Caco-2 (cell line): ENCODE measurements around the gene HOXD10. TPM values are rescaled to one million over a fixed set of nuclear protein-coding genes. Genes with fewer than 3 reads are reported as not detected.

ENCODE experiments used
- BruUV-seq: library from RNA; stranded (reverse); fragments of 400-500 nt; replicated peaks from 2 replicates; lab custom pipeline; 2021; lab: Mats Ljungman, UMichigan
- CTCF ChIA-PET: fragments of 300-600 bp; sonication (Branson Sonifier 250); formaldehyde crosslinking; loops from one replicate; lab custom pipeline; 2022; ENCODE audit warnings: antibody characterized with exemption; lab: Charles Lee
- POLR2A ChIA-PET: fragments of 300-600 bp; sonication (Branson Sonifier 250); formaldehyde crosslinking; loops from one replicate; lab custom pipeline; 2022; ENCODE audit warnings: antibody characterized with exemption; lab: Charles Lee
- DNase-seq, 2 experiments: peaks; one replicate each; pipeline versions ENCODE4 v3.0.0 to v3.0.0-alpha.2; 2020 to 2022
- H3K27me3 ChIP-seq: replicated peaks from 2 replicates; pipeline ENCODE4 v1.6.0; 2011; ENCODE audit warnings: low read length; ENCODE audit not compliant: control insufficient read depth, insufficient read depth
- H3K36me3 ChIP-seq: 2 replicates; pipeline ENCODE4 v1.5.1; 2011; ENCODE audit warnings: low read length; ENCODE audit not compliant: control insufficient read depth, insufficient read depth
- H3K4me1 ChIP-seq: fragments of 250-450 bp; sonication (Bioruptor Pico); 2 replicates; pipeline ENCODE4 v1.5.1; 2020; ENCODE audit warnings: mild to moderate bottlenecking
- H3K4me3 ChIP-seq: 2 replicates; pipeline ENCODE4 v1.5.1; 2011; ENCODE audit warnings: low read depth, mild to moderate bottlenecking, control low read depth, low read length
- H3K9me3 ChIP-seq: fragments of 250-450 bp; sonication (Bioruptor Pico); 2 replicates; pipeline ENCODE4 v1.5.1; 2020; ENCODE audit warnings: mild to moderate bottlenecking, moderate library complexity
- H3K27ac Mint-ChIP-seq: one replicate; pipeline ENCODE4 v1.8.0; 2022; ENCODE audit warnings: mixed read lengths; ENCODE audit not compliant: unreplicated experiment
- H3K27me3 Mint-ChIP-seq: one replicate; pipeline ENCODE4 v1.8.0; 2022; ENCODE audit warnings: mixed read lengths; ENCODE audit not compliant: insufficient read depth, unreplicated experiment
- H3K36me3 Mint-ChIP-seq: one replicate; pipeline ENCODE4 v1.8.0; 2022; ENCODE audit warnings: mild to moderate bottlenecking, mixed read lengths; ENCODE audit not compliant: insufficient read depth, unreplicated experiment
- H3K4me1 Mint-ChIP-seq: one replicate; pipeline ENCODE4 v1.8.0; 2022; ENCODE audit warnings: low read depth, mixed read lengths; ENCODE audit not compliant: unreplicated experiment
- H3K4me3 Mint-ChIP-seq: one replicate; pipeline ENCODE4 v1.8.0; 2022; ENCODE audit warnings: mild to moderate bottlenecking, moderate library complexity, mixed read lengths; ENCODE audit not compliant: unreplicated experiment
- H3K9me3 Mint-ChIP-seq: one replicate; pipeline ENCODE4 v1.8.0; 2022; ENCODE audit warnings: mixed read lengths; ENCODE audit not compliant: unreplicated experiment
- CTCF ChIP-seq, 2 experiments: fragments of 200-600 bp in 1 of 2; IDR thresholded peaks; 1 replicate in 1 of 2; 2 replicates in 1 of 2; pipeline versions ENCODE4 v1.5.1 to v1.8.0; 2011 to 2022; ENCODE audit warnings: antibody characterized with exemption in 1 of 2, control low read depth in 1 of 2, inconsistent platforms in 1 of 2, low read depth in 1 of 2, low read length in 1 of 2, mild to moderate bottlenecking in 1 of 2, moderate library complexity in 1 of 2; ENCODE audit not compliant: insufficient read depth in 1 of 2, severe bottlenecking in 1 of 2, unreplicated experiment in 1 of 2
- intact Hi-C: fragments of 100-400 bp; cut with micrococcal nuclease; formaldehyde crosslinking; loops from one replicate; pipeline ENCODE4 v1.10.0; 2022; ENCODE audit not compliant: unreplicated experiment
- total RNA-seq: library from RNA; stranded (reverse); gene quantifications from 2 replicates; pipeline ENCODE4 v1.2.3, GENCODE V29; 2022

The HOXD10 gene
- total RNA-seq, 1 experiment from 2014 or later: not detected

GRCh38 chr2:176160251-176160985 lies 43.8 kb downstream of the HOXD10 start:
- Mint-ChIP-seq H3K4me3 (no peak overlapping the region), H3K27ac (no peak overlapping the region), H3K4me1 (no peaks in the 10 kb centered on the region), H3K9me3 (peaks cover 9% of the 10 kb centered on the region), H3K36me3 (no peaks in the 10 kb centered on the region), H3K27me3 (peaks cover 19% of the 10 kb centered on the region)
- intact Hi-C loops: no loop called here
- no peaks in the 10 kb centered on the region for H3K9me3 ChIP-seq
- no TSS peak for BruUV-seq
- no peaks in the 10 kb centered on the region for H3K36me3 ChIP-seq
- H3K27me3 ChIP-seq: no peaks in the 10 kb centered on the region; the same call in 1 of the 2 replicates
- no peaks in the 10 kb centered on the region for H3K4me1 ChIP-seq
- no peak for DNase-seq
- no peak for TF ChIP-seq CTCF (IDR thresholded peaks at IDR 0.05; ENCODE audit: insufficient read depth in 1 of 2, low read depth in 1 of 2, low read length in 1 of 2, severe bottlenecking in 1 of 2, unreplicated experiment in 1 of 2)
- ChIA-PET CTCF (interaction anchor here (0.7 kb wide), 1 partner anchor 1823 kb away, joined by 6 read pairs; no protein-coding TSS in a partner anchor), POLR2A (no interaction called here)
- H3K4me3 ChIP-seq: no peak overlapping the region

- intact Hi-C loops: no loop called here
- no peak for TF ChIP-seq CTCF (IDR thresholded peaks at IDR 0.05; ENCODE audit: insufficient read depth in 1 of 2, low read depth in 1 of 2, low read length in 1 of 2, severe bottlenecking in 1 of 2, unreplicated experiment in 1 of 2)
- Histone ChIP-seq H3K4me1 (no peaks in the 10 kb centered on the region), H3K36me3 (no peaks in the 10 kb centered on the region), H3K9me3 (no peaks in the 10 kb centered on the region), H3K27me3 (no peaks in the 10 kb centered on the region; the same call in 1 of the 2 replicates), H3K4me3 (no peak overlapping the region)
- H3K4me3 Mint-ChIP-seq: no peak overlapping the region
- no peak overlapping the region for H3K27ac Mint-ChIP-seq
- no peak for DNase-seq
- H3K9me3 Mint-ChIP-seq: peaks cover 9% of the 10 kb centered on the region
- H3K36me3 Mint-ChIP-seq: no peaks in the 10 kb centered on the region
- ChIA-PET POLR2A (no interaction called here), CTCF (interaction anchor here (1.2 kb wide), 1 partner anchor 294 kb away, joined by 3 read pairs; no protein-coding TSS in a partner anchor)
- peaks cover 16% of the 10 kb centered on the region for H3K27me3 Mint-ChIP-seq
- BruUV-seq: no TSS peak
- H3K4me1 Mint-ChIP-seq: no peaks in the 10 kb centered on the region
These were observed 44.6 kb downstream of the HOXD10 start for GRCh38 chr2:176160986-176161824.
